Astrocyte (in vitro differentiated cells and primary cell): ENCODE data around the gene SLC9A5.

Experiments
- CTCF ChIP-seq: IDR thresholded peaks from 2 replicates; pipeline ENCODE4 v1.5.1; 2011; ENCODE audit warnings: low read depth, mild to moderate bottlenecking, inconsistent platforms, low read length, moderate library complexity; ENCODE audit not compliant: insufficient read depth
- EZH2 ChIP-seq: IDR thresholded peaks from 2 replicates; pipeline ENCODE4 v1.6.1; 2012; ENCODE audit warnings: mild to moderate bottlenecking, low read length, inconsistent platforms; ENCODE audit not compliant: insufficient read depth

DNA sequence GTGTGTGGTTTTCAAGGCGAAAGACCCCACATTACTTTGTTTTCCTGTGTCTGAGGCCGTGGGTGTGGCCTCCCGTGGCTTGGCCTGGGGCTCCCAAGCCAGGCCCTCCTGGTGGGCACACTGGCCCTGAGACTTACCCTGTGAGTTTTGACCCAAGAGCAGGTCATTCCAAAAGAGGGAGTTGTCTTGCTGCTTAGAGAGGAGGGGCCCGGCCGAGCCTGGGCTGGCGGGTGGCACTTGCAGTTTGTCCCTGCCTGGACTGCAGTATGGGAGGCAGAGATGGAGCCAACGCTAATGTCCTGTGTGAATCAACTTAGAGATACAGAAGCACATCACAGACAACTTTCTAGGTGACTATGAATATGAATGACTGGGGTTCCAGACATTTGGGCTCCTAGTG is 53.3 kb downstream of the SLC9A5 start:
- TF ChIP-seq CTCF (no peak), EZH2 (no peak)
